OCI-LY1 (cell line): Measurements from ENCODE around the gene MPV17L2.
A peak's percentile ranks its signal among the peaks of the same experiment; 100 is the strongest.

Experiments used
- H2AFZ ChIP-seq: fragments of 200-600 bp; sonication (generic), shearing (Covaris generic); 2 replicates; pipeline ENCODE4 v1.6.0; 2014; ENCODE audit warnings: antibody characterized with exemption, mild to moderate bottlenecking, low read length
- H3F3A ChIP-seq: fragments of 200-600 bp; sonication (generic), shearing (Covaris generic); 2 replicates; pipeline ENCODE4 v1.6.0; 2014; ENCODE audit warnings: mild to moderate bottlenecking, antibody characterized with exemption, low read length, moderate library complexity; ENCODE audit not compliant: insufficient read depth
- H3K27ac ChIP-seq: fragments of 200-600 bp; sonication (generic); 2 replicates; pipeline ENCODE4 v1.5.1; 2014; ENCODE audit warnings: low read length, mixed run types, mild to moderate bottlenecking, low read depth; ENCODE audit not compliant: poor library complexity, severe bottlenecking
- H3K27me3 ChIP-seq: fragments of 200-600 bp; sonication (generic); 2 replicates; pipeline ENCODE4 v1.6.0; 2014; ENCODE audit warnings: antibody characterized with exemption, mild to moderate bottlenecking, low read length, moderate library complexity; ENCODE audit not compliant: insufficient read depth
- H3K36me3 ChIP-seq: fragments of 200-600 bp; sonication (generic); 2 replicates; pipeline ENCODE4 v1.6.1; 2014; ENCODE audit warnings: mild to moderate bottlenecking, antibody characterized with exemption, low read length, moderate library complexity, mixed read lengths; ENCODE audit not compliant: insufficient read depth
- H3K4me1 ChIP-seq: fragments of 200-600 bp; sonication (generic); 2 replicates; pipeline ENCODE4 v1.5.1; 2014; ENCODE audit warnings: mild to moderate bottlenecking, low read length, moderate library complexity; ENCODE audit not compliant: insufficient read depth, severe bottlenecking
- H3K4me2 ChIP-seq: fragments of 200-600 bp; sonication (generic), shearing (Covaris generic); 2 replicates; pipeline ENCODE4 v1.6.1; 2014; ENCODE audit warnings: low read length
- H3K4me3 ChIP-seq: fragments of 200-600 bp; sonication (generic); 2 replicates; pipeline ENCODE4 v1.5.1; 2014; ENCODE audit warnings: low read length, low read depth, mild to moderate bottlenecking, mixed read lengths; ENCODE audit not compliant: poor library complexity, severe bottlenecking
- H3K79me2 ChIP-seq: fragments of 200-600 bp; shearing (Covaris generic); 2 replicates; pipeline ENCODE4 v1.6.1; 2016; ENCODE audit warnings: mixed run types, low read length, mixed read lengths; ENCODE audit not compliant: insufficient read depth
- H3K9ac ChIP-seq: fragments of 200-600 bp; sonication (generic), shearing (Covaris generic); 2 replicates; pipeline ENCODE4 v1.6.1; 2014; ENCODE audit warnings: mild to moderate bottlenecking, low read length, mixed read lengths
- H3K9me2 ChIP-seq: fragments of 200-600 bp; sonication (generic), shearing (Covaris generic); 2 replicates; pipeline ENCODE4 v1.6.1; 2014; ENCODE audit warnings: low read depth, mild to moderate bottlenecking, low read length, mixed read lengths
- H3K9me3 ChIP-seq: fragments of 200-600 bp; shearing (Covaris generic); 2 replicates; pipeline ENCODE4 v1.6.1; 2014; ENCODE audit warnings: low read length, mixed read lengths
- H4K20me1 ChIP-seq: fragments of 200-600 bp; sonication (generic), shearing (Covaris generic); 2 replicates; pipeline ENCODE4 v1.6.0; 2016; ENCODE audit warnings: mild to moderate bottlenecking, low read length; ENCODE audit not compliant: insufficient read depth
- EZH2 ChIP-seq: fragments of 200-600 bp; sonication (generic), shearing (Covaris generic); IDR thresholded peaks from 2 replicates; pipeline ENCODE4 v1.8.0; 2017; ENCODE audit warnings: borderline replicate concordance, mixed run types, mild to moderate bottlenecking, antibody characterized with exemption, low read length, moderate library complexity, mixed read lengths
- TF ChIP-seq, protein P1 (sequence below): fragments of 200-600 bp; sonication (generic), shearing (Covaris generic); IDR thresholded peaks from 2 replicates; pipeline ENCODE4 v1.5.1; 2017; ENCODE audit warnings: mild to moderate bottlenecking, antibody characterized with exemption, low read length, moderate library complexity, mixed read lengths

MPV17L2 gene

DNA sequence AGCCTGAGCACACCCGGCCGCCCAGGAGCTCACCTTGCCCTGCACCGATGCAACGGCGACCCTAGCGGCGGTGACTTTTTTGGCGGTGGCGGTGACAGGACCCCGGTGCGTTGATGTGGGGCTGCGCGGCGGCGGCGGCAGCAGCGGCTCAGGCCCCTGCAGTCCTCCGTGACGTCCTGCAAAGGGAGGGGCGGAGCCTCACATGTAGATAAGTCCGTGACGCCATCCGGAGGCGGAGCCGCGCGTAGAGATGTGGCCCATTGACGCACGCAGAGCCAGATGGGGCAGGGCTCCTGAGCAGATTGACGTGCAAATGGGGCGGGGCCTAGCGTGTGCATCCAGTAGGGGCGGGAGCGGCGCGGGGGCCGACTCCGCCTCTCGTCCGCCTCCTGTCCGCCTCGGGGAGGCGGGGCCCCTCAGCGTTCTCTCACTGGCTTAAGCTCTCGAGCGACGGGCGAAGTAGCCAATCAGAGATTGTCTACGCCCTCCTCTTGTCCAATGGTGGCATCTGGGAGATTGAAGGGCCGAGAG lies 10.9 kb downstream of the MPV17L2 start, which contains the start of gene RAB3A:
Gene RAB3A (minus strand): TSS at position 180 of the 531 bp plus-strand sequence. CDS start 1,302 bp downstream, outside the sequence.
- H3K4me3 ChIP-seq, result peak within 1 kb of the TSS; percentile 81
- H3K27ac ChIP-seq, result peak within 1 kb of the TSS; percentile 72
- peak within 1 kb of the TSS; percentile 86 for H3K4me2 ChIP-seq
- peaks cover 26% of the 10 kb centered on the region for H3K4me1 ChIP-seq
- peak within 1 kb of the TSS; percentile 91 for H3K9ac ChIP-seq
- no peak within 1 kb of the TSS for H2AFZ ChIP-seq
- H3K36me3 ChIP-seq, result peaks cover 31% of the 10 kb centered on the region
- no peaks in the 10 kb centered on the region for H3K27me3 ChIP-seq
- H3K79me2 ChIP-seq, result no peaks in the 10 kb centered on the region
- H3F3A ChIP-seq, result no peaks in the 10 kb centered on the region
- no peaks in the 10 kb centered on the region for H3K9me2 ChIP-seq
- H3K9me3 ChIP-seq, result no peaks in the 10 kb centered on the region
- TF ChIP-seq EZH2, result no peak
- TF ChIP-seq, protein P1, sequence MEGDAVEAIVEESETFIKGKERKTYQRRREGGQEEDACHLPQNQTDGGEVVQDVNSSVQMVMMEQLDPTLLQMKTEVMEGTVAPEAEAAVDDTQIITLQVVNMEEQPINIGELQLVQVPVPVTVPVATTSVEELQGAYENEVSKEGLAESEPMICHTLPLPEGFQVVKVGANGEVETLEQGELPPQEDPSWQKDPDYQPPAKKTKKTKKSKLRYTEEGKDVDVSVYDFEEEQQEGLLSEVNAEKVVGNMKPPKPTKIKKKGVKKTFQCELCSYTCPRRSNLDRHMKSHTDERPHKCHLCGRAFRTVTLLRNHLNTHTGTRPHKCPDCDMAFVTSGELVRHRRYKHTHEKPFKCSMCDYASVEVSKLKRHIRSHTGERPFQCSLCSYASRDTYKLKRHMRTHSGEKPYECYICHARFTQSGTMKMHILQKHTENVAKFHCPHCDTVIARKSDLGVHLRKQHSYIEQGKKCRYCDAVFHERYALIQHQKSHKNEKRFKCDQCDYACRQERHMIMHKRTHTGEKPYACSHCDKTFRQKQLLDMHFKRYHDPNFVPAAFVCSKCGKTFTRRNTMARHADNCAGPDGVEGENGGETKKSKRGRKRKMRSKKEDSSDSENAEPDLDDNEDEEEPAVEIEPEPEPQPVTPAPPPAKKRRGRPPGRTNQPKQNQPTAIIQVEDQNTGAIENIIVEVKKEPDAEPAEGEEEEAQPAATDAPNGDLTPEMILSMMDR, result no peak
- H4K20me1 ChIP-seq, result no peaks in the 10 kb centered on the region

DNA sequence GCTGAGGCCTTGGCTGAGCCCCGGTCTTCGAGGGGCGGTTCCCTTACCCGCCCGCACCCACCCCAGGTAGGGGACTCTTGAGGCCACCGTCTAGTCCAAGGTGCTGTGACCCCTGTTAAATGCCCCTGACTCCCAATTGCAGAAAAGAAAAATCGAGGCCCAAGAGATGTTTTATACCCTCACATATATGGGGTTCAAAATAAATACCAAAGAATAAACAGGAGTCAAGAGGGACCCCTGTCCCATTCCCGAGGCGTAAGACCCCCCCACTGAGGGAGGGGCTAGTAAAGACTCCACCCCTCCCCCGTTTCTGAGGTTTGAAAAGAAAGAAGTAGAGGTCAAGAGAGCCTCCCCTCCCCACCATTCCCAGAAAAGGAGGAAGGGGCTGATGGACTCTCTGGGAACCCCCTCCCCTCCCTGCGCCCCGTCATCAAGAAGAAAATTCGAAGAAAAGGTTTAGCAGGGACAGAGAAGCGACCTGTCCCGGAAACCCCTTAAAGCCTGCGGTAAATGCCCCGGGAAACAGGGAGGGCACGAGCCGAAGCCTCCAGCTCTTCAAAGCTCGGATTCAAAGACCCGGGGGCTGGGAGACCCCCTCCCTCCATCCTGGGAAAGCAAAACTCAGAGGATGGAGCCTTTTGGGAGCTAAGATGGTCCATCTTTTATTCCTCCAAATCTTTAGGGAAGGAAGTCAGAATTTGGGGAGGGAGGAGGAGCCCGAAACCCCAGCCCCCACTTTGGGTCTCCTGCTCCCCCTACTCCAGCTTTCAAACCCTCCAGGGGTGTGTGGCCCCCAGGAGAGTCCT lies 11.6 kb downstream of the MPV17L2 start:
- H2AFZ ChIP-seq, result no peak overlapping the region

DNA sequence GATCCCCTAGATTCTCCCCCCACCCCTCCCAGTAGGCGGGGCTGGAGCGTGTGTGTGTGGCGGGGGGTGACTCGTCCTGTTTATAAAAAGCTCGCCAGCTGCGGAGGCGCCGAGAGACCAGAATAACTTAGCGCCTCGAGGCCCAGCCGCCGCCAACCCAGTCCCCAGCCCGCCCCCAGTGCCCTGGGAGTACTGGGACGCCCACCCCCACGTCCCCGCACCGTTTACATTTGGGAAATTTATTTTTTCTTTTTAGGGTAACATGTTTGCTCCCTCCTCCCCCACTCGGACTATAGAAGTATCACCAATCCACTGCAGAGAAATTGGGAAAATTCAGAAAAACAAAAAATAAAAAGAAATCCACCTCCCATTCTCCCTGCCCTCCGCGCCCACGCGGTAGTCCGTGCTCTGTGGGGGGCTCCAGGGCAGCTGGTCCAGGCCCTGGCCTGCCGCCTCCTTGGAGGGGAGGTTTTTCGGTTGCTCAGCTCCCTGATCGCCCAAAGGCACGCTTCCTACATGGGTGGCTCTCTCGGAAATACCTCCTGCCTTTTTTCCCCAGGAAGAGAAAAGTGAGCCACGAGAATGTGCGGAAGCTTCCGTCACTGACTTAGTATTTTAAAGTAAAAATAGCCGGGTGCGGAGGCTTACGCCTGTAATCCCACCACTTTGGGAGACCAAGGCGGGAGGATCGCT lies 12.3 kb downstream of the MPV17L2 start:
- no peak for TF ChIP-seq EZH2
- TF ChIP-seq, protein P1, result no peak
- H3K9me3 ChIP-seq, result no peaks in the 10 kb centered on the region
- H3K9me2 ChIP-seq, result no peaks in the 10 kb centered on the region
- peak overlapping the region; percentile 91 for H3K9ac ChIP-seq
- H3K27me3 ChIP-seq, result peaks cover 3% of the 10 kb centered on the region; the same call in 1 of the 2 replicates
- H3K4me1 ChIP-seq, result peaks cover 26% of the 10 kb centered on the region
- no peaks in the 10 kb centered on the region for H3K79me2 ChIP-seq
- peak overlapping the region; percentile 76 for H3K4me2 ChIP-seq
- no peaks in the 10 kb centered on the region for H4K20me1 ChIP-seq
- H3K27ac ChIP-seq, result peak overlapping the region; percentile 72
- no peak overlapping the region for H2AFZ ChIP-seq
- H3F3A ChIP-seq, result no peaks in the 10 kb centered on the region
- peak overlapping the region; percentile 81 for H3K4me3 ChIP-seq
- peaks cover 18% of the 10 kb centered on the region for H3K36me3 ChIP-seq

More for the DNA sequence above, 11.6 kb downstream of the MPV17L2 start:
- peaks cover 25% of the 10 kb centered on the region for H3K36me3 ChIP-seq
- H3F3A ChIP-seq, result no peaks in the 10 kb centered on the region
- H4K20me1 ChIP-seq, result no peaks in the 10 kb centered on the region
- H3K9me3 ChIP-seq, result no peaks in the 10 kb centered on the region
- peak overlapping the region; percentile 81 for H3K4me3 ChIP-seq
- TF ChIP-seq, protein P1, result no peak
- no peak for TF ChIP-seq EZH2
- peak overlapping the region; percentile 72 for H3K27ac ChIP-seq
- H3K79me2 ChIP-seq, result no peaks in the 10 kb centered on the region
- H3K9ac ChIP-seq, result peak overlapping the region; percentile 91
- peaks cover 26% of the 10 kb centered on the region for H3K4me1 ChIP-seq
- H3K27me3 ChIP-seq, result no peaks in the 10 kb centered on the region
- H3K9me2 ChIP-seq, result no peaks in the 10 kb centered on the region
- H3K4me2 ChIP-seq, result peak overlapping the region; percentile 76
